B cell (primary cell): ENCODE measurements around the gene TES. TPM values are rescaled to one million over a fixed set of nuclear protein-coding genes. Genes with fewer than 3 reads are reported as not detected.

Experiments used
- ATAC-seq: fragments of 200-7000 bp; cut with Tn5 transposase; one replicate; pipeline ENCODE4 v1.10.0; 2021; ENCODE audit warnings: low read depth, mild to moderate bottlenecking, moderate number of reproducible peaks, moderate library complexity
- CTCF ChIA-PET: fragments of 350-600 bp; sonication (Branson Sonifier 250); formaldehyde crosslinking; loops from one replicate; lab custom pipeline; 2021; ENCODE audit warnings: antibody characterized with exemption, inconsistent platforms; lab: Charles Lee
- POLR2A ChIA-PET: fragments of 350-600 bp; sonication (Branson Sonifier 250); formaldehyde crosslinking; loops from one replicate; lab custom pipeline; 2021; ENCODE audit warnings: antibody characterized with exemption; lab: Charles Lee
- DNase-seq: peaks from one replicate; pipeline ENCODE4 v3.0.0; 2013
- H2AFZ ChIP-seq: 2 replicates; pipeline ENCODE4 v1.6.1; 2012; ENCODE audit warnings: mild to moderate bottlenecking, low read depth, low read length; ENCODE audit not compliant: insufficient read depth, poor library complexity, severe bottlenecking
- H3K27ac ChIP-seq, 2 donors: 1 replicate in 1 of 2; 2 replicates in 1 of 2; pipeline ENCODE4 v1.5.1; 2012 to 2013; ENCODE audit warnings: low read length in 2 of 2, mild to moderate bottlenecking in 2 of 2, moderate library complexity in 1 of 2
- H3K27me3 ChIP-seq, 4 experiments: fragments of 200-600 bp in 1 of 4; sonication (generic) in 1 of 4; replicated peaks in 1 of 4; 1 replicate in 2 of 4; 2 replicates in 2 of 4; pipeline versions ENCODE4 v1.6.1 to v1.7.0; 2013 to 2016; ENCODE audit warnings: low read length in 3 of 4, mild to moderate bottlenecking in 2 of 4, mixed read lengths in 1 of 4, moderate library complexity in 1 of 4; ENCODE audit not compliant: insufficient read depth in 4 of 4, control insufficient read depth in 3 of 4; ENCODE audit errors: control extremely low read depth in 1 of 4
- H3K36me3 ChIP-seq, 2 experiments: replicated peaks in 1 of 2; 1 replicate in 1 of 2; 2 replicates in 1 of 2; pipeline versions ENCODE4 v1.6.1 to v1.7.1; 2013; ENCODE audit warnings: low read length in 1 of 2; ENCODE audit not compliant: insufficient read depth in 2 of 2, control insufficient read depth in 1 of 2; ENCODE audit errors: control extremely low read depth in 1 of 2, extremely low read depth in 1 of 2
- H3K4me1 ChIP-seq, 2 donors: fragments of 200-600 bp in 1 of 2; sonication (generic) in 1 of 2; 1 replicate in 1 of 2; 2 replicates in 1 of 2; pipeline versions ENCODE4 v1.5.1 to v1.6.1; 2013 to 2017; ENCODE audit warnings: low read length in 2 of 2; ENCODE audit not compliant: control insufficient read depth in 2 of 2, insufficient read depth in 2 of 2
- H3K4me2 ChIP-seq: replicated peaks from 2 replicates; pipeline ENCODE3; 2012; ENCODE audit warnings: mild to moderate bottlenecking, low read depth, low read length; ENCODE audit not compliant: poor library complexity, severe bottlenecking
- H3K4me3 ChIP-seq, 5 experiments: fragments of 200-600 bp in 1 of 5; sonication (generic) in 1 of 5; 1 replicate in 3 of 5; 2 replicates in 2 of 5; pipeline versions ENCODE4 v1.5.1 to v1.7.0; 2011 to 2016; ENCODE audit warnings: low read length in 4 of 5, mild to moderate bottlenecking in 4 of 5, low read depth in 2 of 5, control low read depth in 1 of 5, moderate library complexity in 1 of 5; ENCODE audit not compliant: insufficient read depth in 1 of 5; ENCODE audit errors: control extremely low read depth in 1 of 5, extremely low read depth in 1 of 5
- H3K79me2 ChIP-seq: fragments of 200-600 bp; sonication (generic); one replicate; pipeline ENCODE4 v1.6.0; 2016; ENCODE audit warnings: low read length; ENCODE audit not compliant: control insufficient read depth, insufficient read depth
- H3K9ac ChIP-seq: fragments of 200-600 bp; sonication (generic); 2 replicates; pipeline ENCODE4 v1.6.1; 2017; ENCODE audit warnings: mild to moderate bottlenecking, low read length, moderate library complexity
- H3K9me3 ChIP-seq, 3 donors: one replicate each; pipeline versions ENCODE4 v1.6.1 to v1.7.1; 2013; ENCODE audit warnings: low read length in 2 of 3; ENCODE audit not compliant: control insufficient read depth in 2 of 3, insufficient read depth in 1 of 3; ENCODE audit errors: control extremely low read depth in 1 of 3
- H4K20me1 ChIP-seq: 2 replicates; pipeline ENCODE4 v1.6.0; 2012; ENCODE audit warnings: mild to moderate bottlenecking, low read length; ENCODE audit not compliant: insufficient read depth, control insufficient read depth, poor library complexity, severe bottlenecking
- H3K27ac Mint-ChIP-seq: one replicate; pipeline ENCODE4 v1.8.0; 2021; ENCODE audit warnings: mixed read lengths
- H3K27me3 Mint-ChIP-seq: one replicate; pipeline ENCODE4 v1.8.0; 2021; ENCODE audit warnings: mixed read lengths
- H3K4me1 Mint-ChIP-seq: one replicate; pipeline ENCODE4 v1.8.0; 2021; ENCODE audit warnings: mixed read lengths
- H3K4me3 Mint-ChIP-seq: one replicate; pipeline ENCODE4 v1.8.0; 2021; ENCODE audit warnings: mixed read lengths
- H3K9me3 Mint-ChIP-seq: one replicate; pipeline ENCODE4 v1.8.0; 2022; ENCODE audit warnings: mixed read lengths; ENCODE audit not compliant: insufficient read depth
- CTCF ChIP-seq: fragments of 200-600 bp; IDR thresholded peaks from one replicate; pipeline ENCODE4 v1.8.0; 2022; ENCODE audit warnings: antibody characterized with exemption, mild to moderate bottlenecking
- EZH2 ChIP-seq: IDR thresholded peaks from 2 replicates; pipeline ENCODE4 v1.6.1; 2012; ENCODE audit warnings: borderline replicate concordance, low read depth, mild to moderate bottlenecking, moderate library complexity, low read length; ENCODE audit not compliant: insufficient read depth, poor library complexity, severe bottlenecking
- WGBS: methylation state at CpG from one replicate; pipeline ENCODE4 v1.1.5; 2013; ENCODE audit warnings: missing lambda C conversion rate; ENCODE audit not compliant: insufficient coverage; 5-methylcytosine and 5-hydroxymethylcytosine counted together
- intact Hi-C: fragments of 100-400 bp; cut with micrococcal nuclease; formaldehyde crosslinking; loops from one replicate; pipeline ENCODE4 v1.10.0; 2022
- polyA plus RNA-seq: library from polyadenylated mRNA; depleted of rRNA; stranded (reverse); fragments of >200 nt; gene quantifications from 2 replicates; pipeline ENCODE4 v1.2.3, GENCODE V29; 2012
- total RNA-seq, 2 donors: library from RNA; stranded (reverse); fragments of 120-200 nt in 1 of 2; gene quantifications; 1 replicate in 1 of 2; 2 replicates in 1 of 2; pipeline versions ENCODE4 v1.2.3 to v1.2.4, GENCODE V29; 2013 to 2022

Gene TES
- total and polyA plus RNA-seq, 2 donors (not counting 1 experiment from before 2014, with no cell fraction given), result 55.3 to 62.5 TPM

GRCh38 chr7:116218051-116218645 is 7.8 kb downstream of the TES start:
- WGBS, result 90% methylated on average over 2 of the region's 4 CpGs
- no peak for TF ChIP-seq CTCF
- TF ChIP-seq EZH2, result no peak
- no peaks in the 10 kb centered on the region for H3K27me3 Mint-ChIP-seq
- Histone ChIP-seq H3K9me3 (no peaks in the 10 kb centered on the region), H3K27me3 (no peaks in the 10 kb centered on the region), H3K36me3 (peaks cover 0 to 1% of the 10 kb centered on the region in 2 experiments), H2AFZ (no peak overlapping the region), H3K4me2 (no peak overlapping the region), H3K9ac (no peak overlapping the region), H3K27ac (no peak overlapping the region), H3K79me2 (peaks cover 99% of the 10 kb centered on the region), H3K4me1 (peaks cover 44 to 62% of the 10 kb centered on the region in 2 donors), H4K20me1 (peaks cover 70% of the 10 kb centered on the region), H3K4me3 (no peak overlapping the region)
- H3K9me3 Mint-ChIP-seq, result no peaks in the 10 kb centered on the region
- ATAC-seq (no peak), DNase-seq (no peak)
- CTCF ChIA-PET, result interaction anchor here (1.5 to 5.1 kb wide), 2 partner anchors 18 to 37 kb away, joined by 10 to 41 read pairs; no protein-coding TSS in a partner anchor
- POLR2A ChIA-PET, result no interaction called here
- no peak overlapping the region for H3K4me3 Mint-ChIP-seq
- H3K27ac Mint-ChIP-seq, result no peak overlapping the region
- H3K4me1 Mint-ChIP-seq, result peaks cover 83% of the 10 kb centered on the region
- intact Hi-C loops, result loop anchor here (10.0 kb wide), 1 partner anchor 1293 kb away; the partner anchor contains the start of gene MDFIC

- no peak for ATAC-seq
- CTCF ChIA-PET, result interaction anchor here (0.8 to 5.1 kb wide), 6 partner anchors 8 to 81 kb away, joined by 3 to 41 read pairs (median 4); partner anchors contain the start of gene TES
- no peak overlapping the region for H3K27ac Mint-ChIP-seq
- H3K4me3 Mint-ChIP-seq, result no peak overlapping the region
- no peak overlapping the region for H3K4me3 ChIP-seq
- intact Hi-C loops, result loop anchor here (10.0 kb wide), 1 partner anchor 1294 kb away; the partner anchor contains the start of gene MDFIC
- H2AFZ ChIP-seq, result no peak overlapping the region
- H3K4me1 ChIP-seq, result peaks cover 41 to 62% of the 10 kb centered on the region in 2 donors
- H3K36me3 ChIP-seq, result peaks cover 0 to 1% of the 10 kb centered on the region in 2 experiments
- H3K9ac ChIP-seq, result no peak overlapping the region
- no peak overlapping the region for H3K4me2 ChIP-seq
- no peaks in the 10 kb centered on the region for H3K27me3 ChIP-seq
- no CpG with 5 or more reads among the region's 1 CpG for WGBS
- peaks cover 76% of the 10 kb centered on the region for H4K20me1 ChIP-seq
- no peaks in the 10 kb centered on the region for H3K27me3 Mint-ChIP-seq
- DNase-seq, result no peak
- peaks cover 82% of the 10 kb centered on the region for H3K4me1 Mint-ChIP-seq
- H3K9me3 Mint-ChIP-seq, result no peaks in the 10 kb centered on the region
- no peaks in the 10 kb centered on the region for H3K9me3 ChIP-seq
- no peak overlapping the region for H3K27ac ChIP-seq
- POLR2A ChIA-PET, result no interaction called here
- TF ChIP-seq CTCF, result no peak
- peaks cover 99% of the 10 kb centered on the region for H3K79me2 ChIP-seq
Measured at GRCh38 chr7:116218747-116219146, 8.4 kb downstream of the TES start.
